AG04450 (cell line): ENCODE measurements around the gene DOCK3. TPM values are rescaled to one million over a fixed set of nuclear protein-coding genes. Genes with fewer than 3 reads are reported as not detected.
"Not testable (repeated sequence)": the region's sequence is repeated elsewhere in the genome, so short reads cannot be mapped to it uniquely, and the experiment has no call there.

Experiments
- CTCF ChIA-PET: fragments of 300-600, 350-600 bp; formaldehyde crosslinking; extraction: SDS; loops from one replicate; lab custom pipeline; 2022; ENCODE audit warnings: antibody characterized with exemption, inconsistent platforms; lab: Charles Lee
- POLR2A ChIA-PET: fragments of 350-600 bp; formaldehyde crosslinking; extraction: SDS; loops from one replicate; lab custom pipeline; 2021; ENCODE audit warnings: antibody characterized with exemption, inconsistent platforms; lab: Yijun Ruan, JAX
- DNase-seq: peaks from one replicate; pipeline ENCODE4 v3.0.0-alpha.2; 2011; ENCODE audit warnings: low read depth, low spot score
- H3K27ac ChIP-seq: one replicate; pipeline ENCODE4 v1.5.1; 2012; ENCODE audit warnings: low read depth, low read length, control low read depth
- H3K27me3 ChIP-seq: one replicate; pipeline ENCODE4 v1.6.0; 2012; ENCODE audit warnings: low read length; ENCODE audit not compliant: control insufficient read depth, insufficient read depth
- H3K4me3 ChIP-seq: 2 replicates; pipeline ENCODE4 v1.5.1; 2011; ENCODE audit warnings: mild to moderate bottlenecking, low read depth, low read length, control low read depth
- H3K9me3 ChIP-seq: 2 replicates; pipeline ENCODE4 v1.5.1; 2012; ENCODE audit warnings: low read length; ENCODE audit not compliant: control insufficient read depth, insufficient read depth
- CTCF ChIP-seq: IDR thresholded peaks from 2 replicates; pipeline ENCODE4 v1.5.1; 2011; ENCODE audit warnings: low read depth, low read length, control low read depth, inconsistent platforms
- polyA plus RNA-seq: library from polyadenylated mRNA; depleted of rRNA; stranded (reverse); fragments of >200 nt; gene quantifications from 2 replicates; pipeline ENCODE4 v1.2.3, GENCODE V29; 2011

The DOCK3 gene
- polyA plus RNA-seq, 1 experiment = 0.07 TPM

GRCh38 chr3:50830451-50830850, 155.7 kb downstream of the DOCK3 start:
- CTCF ChIA-PET = no interaction called here

GRCh38 chr3:50831009-50831408, 156.3 kb downstream of the DOCK3 start:
- H3K9me3 ChIP-seq, POLR2A ChIA-PET, CTCF ChIA-PET, H3K27ac ChIP-seq, DNase-seq, H3K4me3 ChIP-seq, H3K27me3 ChIP-seq: not testable (repeated sequence)

More at GRCh38 chr3:50830451-50830850, 155.7 kb downstream of the DOCK3 start:
- no peaks in the 10 kb centered on the region for H3K27me3 ChIP-seq
- POLR2A ChIA-PET = no interaction called here
- no peak overlapping the region for H3K27ac ChIP-seq
- H3K4me3 ChIP-seq = no peak overlapping the region
- TF ChIP-seq CTCF = no peak
- no peaks in the 10 kb centered on the region for H3K9me3 ChIP-seq
- DNase-seq = no peak

GRCh38 chr3:50840983-50841489, 166.3 kb downstream of the DOCK3 start:
- Histone ChIP-seq H3K27ac (no peak overlapping the region), H3K4me3 (no peak overlapping the region), H3K27me3 (no peaks in the 10 kb centered on the region), H3K9me3 (no peaks in the 10 kb centered on the region)
- CTCF ChIA-PET = no interaction called here
- no peak for DNase-seq
- TF ChIP-seq CTCF = no peak
- POLR2A ChIA-PET = no interaction called here

GRCh38 chr3:50848308-50848707, 173.6 kb downstream of the DOCK3 start:
- Histone ChIP-seq H3K27ac (no peak overlapping the region), H3K9me3 (no peaks in the 10 kb centered on the region), H3K4me3 (no peak overlapping the region), H3K27me3 (no peaks in the 10 kb centered on the region)
- ChIA-PET CTCF (no interaction called here), POLR2A (no interaction called here)
- no peak for DNase-seq
- TF ChIP-seq CTCF = no peak

- H3K4me3 ChIP-seq = no peak overlapping the region
- no peaks in the 10 kb centered on the region for H3K27me3 ChIP-seq
- ChIA-PET POLR2A (no interaction called here), CTCF (no interaction called here)
- TF ChIP-seq CTCF = no peak
- no peak for DNase-seq
- no peaks in the 10 kb centered on the region for H3K9me3 ChIP-seq
- no peak overlapping the region for H3K27ac ChIP-seq
Observed at GRCh38 chr3:50850639-50851511, 176.1 kb downstream of the DOCK3 start.
